ENCODE data around the gene UNC45B. TPM values are rescaled to one million over a fixed set of nuclear protein-coding genes. Genes with fewer than 3 reads are reported as not detected.

The UNC45B gene
- polyA plus RNA-seq, 1 of the 3 experiments (the other 2 are of a cell fraction): not detected

GRCh38 chr17:35217107-35217506 is 69.5 kb downstream of the UNC45B start:
- Histone ChIP-seq H3K9me2 (no peaks in the 10 kb centered on the region), H3K27me3 (ENCODE audit: insufficient read depth) (peaks cover 40% of the 10 kb centered on the region), H3F3A (replicated peaks; ENCODE audit: insufficient read depth) (no peaks in the 10 kb centered on the region), H4K20me1 (ENCODE audit: insufficient read depth) (no peaks in the 10 kb centered on the region), H3K4me2 (no peak overlapping the region), H3K36me3 (replicated peaks in 1 of 2; ENCODE audit: control insufficient read depth in 1 of 2, insufficient read depth in 2 of 2, low read length in 1 of 2) (no peaks in the 10 kb centered on the region), H3K9ac (no peak overlapping the region), H3K4me1 (ENCODE audit: control insufficient read depth in 1 of 2, insufficient read depth in 2 of 2, low read depth in 1 of 2, low read length in 1 of 2) (no peaks in the 10 kb centered on the region), H3K27ac (ENCODE audit: low read depth in 2 of 2, low read length in 1 of 2) (no peak overlapping the region), H3K79me2 (ENCODE audit: insufficient read depth) (no peaks in the 10 kb centered on the region), H2AFZ (ENCODE audit: low read depth) (no peak overlapping the region), H3K4me3 (ENCODE audit: low read depth in 2 of 2, low read length in 1 of 2) (no peak overlapping the region), H3K9me3 (no peaks in the 10 kb centered on the region)
- ChIA-PET CTCF (no interaction called here), POLR2A (no interaction called here)
- 21% methylated on average over 5 of the region's 5 CpGs for WGBS (ENCODE audit: low lambda C conversion rate)
- TF ChIP-seq TEAD4 (IDR thresholded peaks at IDR 0.05; ENCODE audit: borderline replicate concordance, insufficient read depth): no peak
- TF ChIP-seq REST (IDR thresholded peaks at IDR 0.05; ENCODE audit: low read depth, low read length): no peak
- TF ChIP-seq RAD21 (IDR thresholded peaks at IDR 0.05; ENCODE audit: low read length): no peak
- TF ChIP-seq RCOR1 (IDR thresholded peaks at IDR 0.05; ENCODE audit: low read length): no peak
- TF ChIP-seq IRF3 (IDR thresholded peaks at IDR 0.05; ENCODE audit: low read depth, low read length): no peak
- TF ChIP-seq TCF12 (IDR thresholded peaks at IDR 0.05): no peak
- TF ChIP-seq MXI1 (IDR thresholded peaks at IDR 0.05; ENCODE audit: low read depth, low read length): no peak
- no peak for TF ChIP-seq FOSL2 (IDR thresholded peaks at IDR 0.05; ENCODE audit: borderline replicate concordance, low read depth)
- TF ChIP-seq RXRA (IDR thresholded peaks at IDR 0.05; ENCODE audit: borderline replicate concordance, low read depth): no peak
- TF ChIP-seq MAX (IDR thresholded peaks at IDR 0.05; ENCODE audit: low read depth): no peak
- no peak for TF ChIP-seq CTCF (IDR thresholded peaks at IDR 0.05)
- TF ChIP-seq GABPA (IDR thresholded peaks at IDR 0.05; ENCODE audit: low read depth): no peak
- DNase-seq: no peak
